ENCODE results near the gene NPR3. TPM values are rescaled to one million over a fixed set of nuclear protein-coding genes. Genes with fewer than 3 reads are reported as not detected.

The NPR3 gene
- total and polyA plus RNA-seq, 3 experiments from 2014 or later = not detected

DNA sequence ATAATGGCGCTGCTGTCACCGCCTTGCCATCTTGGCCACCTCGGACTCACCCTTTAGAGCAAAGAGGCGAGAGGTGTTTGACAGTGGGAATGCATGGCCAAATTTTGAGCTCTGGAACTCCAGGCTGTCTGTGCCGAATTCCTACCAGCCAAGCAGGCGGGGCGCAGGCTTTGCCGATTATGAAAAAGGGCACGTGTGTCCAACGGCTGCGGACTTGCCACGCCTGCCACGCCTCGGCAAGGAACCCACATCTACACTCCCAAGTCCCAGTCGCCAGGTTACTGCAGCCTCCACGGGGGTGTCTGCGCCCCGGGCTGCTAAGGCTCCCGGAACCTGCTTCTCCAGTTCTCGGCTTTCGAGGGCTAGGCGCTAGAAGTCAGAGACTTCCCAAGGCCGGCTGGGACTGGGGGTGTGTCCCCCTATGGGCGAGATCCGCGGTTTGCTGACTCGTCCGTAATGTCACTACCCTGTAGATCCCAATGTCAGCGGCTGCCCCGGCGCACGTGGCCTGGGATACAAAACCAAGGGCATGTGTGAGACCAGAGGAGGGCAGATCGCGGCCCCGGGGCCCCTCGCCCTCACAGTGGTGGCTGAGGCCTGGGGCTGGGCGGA lies 2.8 kb downstream of the NPR3 start:
- Histone ChIP-seq H3K27me3 (ENCODE audit: insufficient read depth, low read length, poor library complexity, severe bottlenecking) (peaks cover 7% of the 10 kb centered on the region), H3K27ac (ENCODE audit: low read depth, low read length) (no peak overlapping the region), H3K36me3 (ENCODE audit: insufficient read depth, low read length) (no peaks in the 10 kb centered on the region), H3K9me3 (ENCODE audit: low read length) (no peaks in the 10 kb centered on the region), H3K4me1 (ENCODE audit: insufficient read depth, low read length) (no peaks in the 10 kb centered on the region), H3K4me3 (ENCODE audit: low read length) (no peak overlapping the region)
- Mint-ChIP-seq H3K27ac (no peak overlapping the region), H3K9me3 (peaks cover 0 to 6% (median 2%) of the 10 kb centered on the region in 5 donors), H3K4me1 (peaks cover 16 to 36% (median 22%) of the 10 kb centered on the region in 3 donors), H3K27me3 (peaks cover 55 to 59% of the 10 kb centered on the region in 2 donors), H3K36me3 (no peaks in the 10 kb centered on the region), H3K4me3 (no peak overlapping the region)
- ChIA-PET POLR2A (no interaction called here), CTCF (no interaction called here)
- no peak for DNase-seq

DNA sequence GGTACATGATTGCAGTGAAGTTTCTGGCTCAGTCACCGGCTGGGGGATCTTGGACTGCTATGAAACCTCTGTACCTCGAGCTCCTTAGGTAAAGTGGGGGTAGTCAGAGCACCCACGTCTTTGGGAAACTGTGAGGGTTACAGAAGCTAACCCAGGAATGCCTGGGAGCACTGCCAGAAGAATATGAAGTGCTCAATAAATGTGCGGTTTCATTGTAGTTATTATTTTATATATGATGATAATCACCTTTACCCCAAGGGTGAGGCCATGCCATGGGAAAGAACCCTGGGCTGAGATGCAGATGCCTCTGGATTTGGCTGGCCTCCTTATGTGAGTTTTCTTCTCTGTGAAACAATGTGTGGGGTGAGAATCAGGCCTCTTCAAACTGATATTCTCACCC lies 3.7 kb downstream of the NPR3 start:
- no peak overlapping the region for H3K27ac ChIP-seq (ENCODE audit: low read depth, low read length)
- Mint-ChIP-seq H3K4me1 (peaks cover 8 to 26% (median 16%) of the 10 kb centered on the region in 3 donors), H3K9me3 (peaks cover 4 to 13% (median 8%) of the 10 kb centered on the region in 5 donors), H3K36me3 (no peaks in the 10 kb centered on the region), H3K27ac (no peak overlapping the region), H3K27me3 (peaks cover 48 to 50% of the 10 kb centered on the region in 2 donors), H3K4me3 (no peak overlapping the region)
- H3K9me3 ChIP-seq (ENCODE audit: low read length) = no peaks in the 10 kb centered on the region
- ChIA-PET CTCF (no interaction called here), POLR2A (no interaction called here)
- no peaks in the 10 kb centered on the region for H3K36me3 ChIP-seq (ENCODE audit: insufficient read depth, low read length)
- no peak for DNase-seq
- H3K4me3 ChIP-seq (ENCODE audit: low read length) = no peak overlapping the region
- no peaks in the 10 kb centered on the region for H3K4me1 ChIP-seq (ENCODE audit: insufficient read depth, low read length)
- peaks cover 3% of the 10 kb centered on the region for H3K27me3 ChIP-seq (ENCODE audit: insufficient read depth, low read length, poor library complexity, severe bottlenecking)

DNA sequence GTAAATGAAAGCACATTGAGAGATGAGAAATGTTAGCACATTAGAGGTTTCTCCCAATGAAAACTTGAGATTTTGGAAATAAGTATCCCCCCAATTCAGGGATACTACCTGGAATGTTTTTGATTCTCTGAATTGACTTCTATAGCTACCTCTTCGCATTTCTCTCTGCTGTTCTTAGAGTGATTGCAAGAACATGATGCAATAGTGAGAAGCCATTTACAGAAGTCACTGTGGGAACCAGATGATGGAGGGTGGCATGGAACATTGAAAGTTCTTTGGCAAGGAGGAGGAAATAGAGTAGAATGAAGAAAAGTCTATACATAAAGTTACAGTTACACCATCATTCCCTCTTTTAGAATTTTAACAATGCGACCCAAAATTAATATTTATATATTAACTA lies 9.2 kb downstream of the NPR3 start:
- H3K27ac Mint-ChIP-seq = no peak overlapping the region
- no peaks in the 10 kb centered on the region for H3K4me1 Mint-ChIP-seq
- H3K4me3 Mint-ChIP-seq = no peak overlapping the region
- H3K9me3 ChIP-seq (ENCODE audit: low read length) = no peaks in the 10 kb centered on the region
- peaks cover 0 to 1% (median 0%) of the 10 kb centered on the region in 3 donors for H3K36me3 Mint-ChIP-seq
- no peak overlapping the region for H3K4me3 ChIP-seq (ENCODE audit: low read length)
- no peaks in the 10 kb centered on the region for H3K4me1 ChIP-seq (ENCODE audit: insufficient read depth, low read length)
- peaks cover 4 to 15% (median 8%) of the 10 kb centered on the region in 5 donors for H3K9me3 Mint-ChIP-seq
- H3K36me3 ChIP-seq (ENCODE audit: insufficient read depth, low read length) = no peaks in the 10 kb centered on the region
- POLR2A ChIA-PET = no interaction called here
- CTCF ChIA-PET = no interaction called here
- DNase-seq = no peak
- no peaks in the 10 kb centered on the region for H3K27me3 ChIP-seq (ENCODE audit: insufficient read depth, low read length, poor library complexity, severe bottlenecking)
- H3K27me3 Mint-ChIP-seq = peaks cover 20 to 29% of the 10 kb centered on the region in 2 donors
- H3K27ac ChIP-seq (ENCODE audit: low read depth, low read length) = no peak overlapping the region

DNA sequence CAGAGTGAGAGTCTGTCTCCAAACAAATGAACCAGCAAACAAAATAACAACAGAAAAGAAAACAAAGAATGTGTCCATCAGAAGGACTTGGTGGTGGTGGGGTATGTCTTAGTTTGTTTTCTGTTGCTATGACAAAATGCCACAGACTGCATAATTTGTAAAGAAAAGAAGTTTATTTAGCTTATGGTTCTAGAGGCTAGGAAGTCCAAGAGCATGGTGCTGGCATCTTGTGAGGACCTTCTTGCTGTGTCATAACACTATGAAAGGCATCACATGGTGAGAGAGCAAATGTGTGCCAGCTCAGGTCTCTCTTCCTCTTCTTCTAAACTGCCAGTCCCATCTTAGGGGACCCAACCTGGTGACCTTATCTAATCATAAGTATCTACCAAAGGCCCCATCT lies 10.5 kb downstream of the NPR3 start:
- Mint-ChIP-seq H3K4me3 (no peak overlapping the region), H3K36me3 (peaks cover 0 to 1% (median 0%) of the 10 kb centered on the region in 3 donors), H3K27me3 (peaks cover 21 to 30% of the 10 kb centered on the region in 2 donors), H3K4me1 (no peaks in the 10 kb centered on the region), H3K9me3 (peaks cover 4 to 15% (median 8%) of the 10 kb centered on the region in 5 donors), H3K27ac (no peak overlapping the region)
- ChIA-PET POLR2A (no interaction called here), CTCF (no interaction called here)
- Histone ChIP-seq H3K36me3 (ENCODE audit: insufficient read depth, low read length) (no peaks in the 10 kb centered on the region), H3K4me3 (ENCODE audit: low read length) (no peak overlapping the region), H3K27me3 (ENCODE audit: insufficient read depth, low read length, poor library complexity, severe bottlenecking) (no peaks in the 10 kb centered on the region), H3K4me1 (ENCODE audit: insufficient read depth, low read length) (no peaks in the 10 kb centered on the region), H3K9me3 (ENCODE audit: low read length) (no peaks in the 10 kb centered on the region), H3K27ac (ENCODE audit: low read depth, low read length) (no peak overlapping the region)
- DNase-seq = no peak

DNA sequence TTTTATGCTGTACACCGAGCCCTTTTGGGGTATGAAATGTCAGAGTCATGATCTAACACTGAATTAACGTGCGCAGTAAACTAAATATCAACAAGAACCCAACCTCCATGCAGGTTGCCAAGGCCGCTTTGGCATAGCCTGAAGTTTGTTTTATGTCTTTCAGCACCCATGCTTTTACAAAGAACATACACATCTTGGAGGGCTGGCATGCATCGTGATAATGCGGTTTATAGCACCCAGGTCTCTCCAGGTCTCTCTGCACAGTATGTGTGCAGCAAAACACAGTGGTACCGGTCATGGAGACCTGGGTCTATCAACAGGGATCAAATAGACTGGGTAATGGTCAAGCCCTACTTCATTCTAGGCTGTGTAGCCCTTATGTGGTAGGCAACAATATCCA lies 11.8 kb downstream of the NPR3 start:
- H3K36me3 ChIP-seq (ENCODE audit: insufficient read depth, low read length) = no peaks in the 10 kb centered on the region
- H3K27me3 ChIP-seq (ENCODE audit: insufficient read depth, low read length, poor library complexity, severe bottlenecking) = no peaks in the 10 kb centered on the region
- H3K4me3 ChIP-seq (ENCODE audit: low read length) = no peak overlapping the region
- Mint-ChIP-seq H3K9me3 (peaks cover 4 to 14% (median 9%) of the 10 kb centered on the region in 5 donors), H3K36me3 (peaks cover 0 to 1% (median 0%) of the 10 kb centered on the region in 3 donors), H3K4me3 (no peak overlapping the region), H3K27me3 (peaks cover 13 to 31% of the 10 kb centered on the region in 2 donors), H3K27ac (no peak overlapping the region), H3K4me1 (no peaks in the 10 kb centered on the region)
- ChIA-PET POLR2A (no interaction called here), CTCF (no interaction called here)
- DNase-seq = no peak
- H3K4me1 ChIP-seq (ENCODE audit: insufficient read depth, low read length) = no peaks in the 10 kb centered on the region
- no peak overlapping the region for H3K27ac ChIP-seq (ENCODE audit: low read depth, low read length)
- H3K9me3 ChIP-seq (ENCODE audit: low read length) = no peaks in the 10 kb centered on the region

DNA sequence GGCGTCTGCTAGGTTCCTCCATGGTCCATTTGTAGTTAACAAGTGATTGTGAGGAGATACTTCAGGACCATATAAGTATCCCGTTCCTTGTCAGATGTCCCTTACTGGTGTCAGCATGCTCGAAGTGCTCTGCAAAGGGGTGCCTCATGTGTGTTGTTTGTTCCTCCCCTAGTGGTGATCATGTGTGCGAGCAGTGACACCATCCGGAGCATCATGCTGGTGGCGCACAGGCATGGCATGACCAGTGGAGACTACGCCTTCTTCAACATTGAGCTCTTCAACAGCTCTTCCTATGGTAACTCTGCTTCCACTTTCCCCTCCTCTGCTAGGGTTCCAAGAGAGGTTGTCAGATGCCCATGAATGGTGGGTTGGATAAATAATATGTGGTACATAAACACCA lies 13.4 kb downstream of the NPR3 start:
- ChIA-PET CTCF (no interaction called here), POLR2A (no interaction called here)
- no peak for DNase-seq
- no peak overlapping the region for H3K4me3 ChIP-seq (ENCODE audit: low read length)
- no peaks in the 10 kb centered on the region for H3K9me3 ChIP-seq (ENCODE audit: low read length)
- peaks cover 0 to 1% (median 0%) of the 10 kb centered on the region in 3 donors for H3K36me3 Mint-ChIP-seq
- peaks cover 0 to 8% (median 4%) of the 10 kb centered on the region in 5 donors for H3K9me3 Mint-ChIP-seq
- no peak overlapping the region for H3K27ac ChIP-seq (ENCODE audit: low read depth, low read length)
- H3K4me1 Mint-ChIP-seq = no peaks in the 10 kb centered on the region
- H3K36me3 ChIP-seq (ENCODE audit: insufficient read depth, low read length) = no peaks in the 10 kb centered on the region
- H3K27me3 ChIP-seq (ENCODE audit: insufficient read depth, low read length, poor library complexity, severe bottlenecking) = no peaks in the 10 kb centered on the region
- H3K27ac Mint-ChIP-seq = no peak overlapping the region
- H3K4me1 ChIP-seq (ENCODE audit: insufficient read depth, low read length) = no peaks in the 10 kb centered on the region
- H3K4me3 Mint-ChIP-seq = no peak overlapping the region
- peaks cover 13 to 23% of the 10 kb centered on the region in 2 donors for H3K27me3 Mint-ChIP-seq

DNA sequence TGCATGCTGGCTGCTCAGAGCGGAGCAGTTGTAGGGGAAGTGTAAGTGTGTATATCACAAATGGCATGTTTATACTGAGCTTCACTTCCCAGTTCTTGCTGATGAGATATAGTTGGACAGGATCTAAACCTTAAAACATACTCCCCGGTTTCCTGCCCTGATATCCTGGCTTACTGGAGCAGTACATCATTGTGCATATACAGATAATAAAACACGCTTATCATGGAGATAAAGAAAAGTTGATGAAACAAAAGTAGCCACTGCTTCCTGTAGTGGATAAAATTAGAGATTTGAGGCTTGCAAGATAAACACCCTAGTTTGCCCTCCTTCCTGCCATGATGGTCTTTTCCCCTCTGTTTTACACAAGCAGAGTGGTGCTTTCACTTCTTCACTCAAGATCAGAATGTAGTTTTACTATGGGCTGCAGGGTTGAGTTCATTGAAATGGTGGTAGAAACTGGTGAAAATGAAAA lies 15.0 kb downstream of the NPR3 start:
- CTCF ChIA-PET = no interaction called here
- POLR2A ChIA-PET = no interaction called here
- H3K9me3 Mint-ChIP-seq = peaks cover 0 to 6% (median 2%) of the 10 kb centered on the region in 5 donors

DNA sequence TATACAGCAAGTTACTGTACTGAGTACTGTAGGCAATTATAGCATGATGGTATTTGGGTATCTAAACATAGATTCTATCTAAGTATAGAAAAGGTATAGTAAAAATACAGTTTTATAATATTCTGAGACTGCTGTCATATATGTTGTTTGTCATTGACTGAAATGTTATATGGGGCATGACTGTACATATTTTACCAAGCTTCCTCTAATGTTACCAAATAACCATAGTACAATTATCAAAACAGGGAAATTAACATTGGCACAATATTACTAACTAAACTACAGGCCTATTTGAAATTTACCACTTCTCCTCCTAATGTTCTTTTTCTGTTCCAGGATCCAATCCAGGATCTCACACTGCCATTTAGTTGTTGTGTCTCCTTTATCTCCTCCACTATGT lies 18.5 kb downstream of the NPR3 start:
- H3K9me3 Mint-ChIP-seq = peaks cover 0 to 6% (median 2%) of the 10 kb centered on the region in 5 donors
- H3K27ac Mint-ChIP-seq = no peak overlapping the region
- Histone ChIP-seq H3K4me3 (ENCODE audit: low read length) (no peak overlapping the region), H3K4me1 (ENCODE audit: insufficient read depth, low read length) (no peaks in the 10 kb centered on the region), H3K9me3 (ENCODE audit: low read length) (no peaks in the 10 kb centered on the region), H3K36me3 (ENCODE audit: insufficient read depth, low read length) (no peaks in the 10 kb centered on the region), H3K27ac (ENCODE audit: low read depth, low read length) (no peak overlapping the region), H3K27me3 (ENCODE audit: insufficient read depth, low read length, poor library complexity, severe bottlenecking) (no peaks in the 10 kb centered on the region)
- H3K4me1 Mint-ChIP-seq = no peaks in the 10 kb centered on the region
- DNase-seq = no peak
- H3K4me3 Mint-ChIP-seq = no peak overlapping the region
- H3K27me3 Mint-ChIP-seq = peaks cover 9 to 14% of the 10 kb centered on the region in 2 donors
- no peaks in the 10 kb centered on the region for H3K36me3 Mint-ChIP-seq
- CTCF ChIA-PET = no interaction called here
- POLR2A ChIA-PET = no interaction called here

More for the DNA sequence above, 15.0 kb downstream of the NPR3 start:
- DNase-seq = no peak
- Mint-ChIP-seq H3K4me1 (no peaks in the 10 kb centered on the region), H3K4me3 (no peak overlapping the region), H3K27ac (peak overlapping the region in 1 of 8 donors; percentile 23), H3K27me3 (peaks cover 13 to 23% of the 10 kb centered on the region in 2 donors), H3K36me3 (peaks cover 0 to 1% (median 0%) of the 10 kb centered on the region in 3 donors)
- Histone ChIP-seq H3K27ac (ENCODE audit: low read depth, low read length) (no peak overlapping the region), H3K36me3 (ENCODE audit: insufficient read depth, low read length) (no peaks in the 10 kb centered on the region), H3K9me3 (ENCODE audit: low read length) (no peaks in the 10 kb centered on the region), H3K4me3 (ENCODE audit: low read length) (no peak overlapping the region), H3K27me3 (ENCODE audit: insufficient read depth, low read length, poor library complexity, severe bottlenecking) (no peaks in the 10 kb centered on the region), H3K4me1 (ENCODE audit: insufficient read depth, low read length) (no peaks in the 10 kb centered on the region)
